IMR-90 (cell line): Measurements from ENCODE around the gene USP30. TPM values are rescaled to one million over a fixed set of nuclear protein-coding genes. Genes with fewer than 3 reads are reported as not detected.

Experiments
- ATAC-seq: fragments of 200-7000 bp; cut with Tn5 transposase; 2 replicates; pipeline ENCODE4 v1.9.1; 2020; ENCODE audit warnings: low read depth, mild to moderate bottlenecking, moderate library complexity
- BruUV-seq: library from RNA; stranded (reverse); fragments of 400-500 nt; replicated peaks from 2 replicates; lab custom pipeline; 2021; lab: Mats Ljungman, UMichigan
- CTCF ChIA-PET: fragments of 300-600 bp; formaldehyde crosslinking; extraction: SDS; loops from one replicate; lab custom pipeline; 2021; ENCODE audit warnings: antibody characterized with exemption; lab: Yijun Ruan, JAX
- POLR2A ChIA-PET: fragments of 300-600 bp; sonication (Branson Sonifier 250); formaldehyde crosslinking; loops from one replicate; lab custom pipeline; 2022; ENCODE audit warnings: antibody characterized with exemption; ENCODE audit not compliant: unreplicated experiment; lab: Charles Lee
- DNase-seq: peaks from one replicate; pipeline ENCODE4 v3.0.0; 2013
- H2AFZ ChIP-seq: replicated peaks from 2 replicates; pipeline ENCODE3; 2013; ENCODE audit warnings: low read length, mild to moderate bottlenecking; ENCODE audit not compliant: poor library complexity
- H2AK5ac ChIP-seq: 2 replicates; pipeline ENCODE4 v1.6.1; 2013; ENCODE audit warnings: low read depth, low read length, inconsistent platforms
- H2AK9ac ChIP-seq: replicated peaks from 2 replicates; pipeline ENCODE3; 2013; ENCODE audit warnings: mild to moderate bottlenecking, low read depth, low read length, moderate library complexity; ENCODE audit not compliant: poor library complexity
- H2BK120ac ChIP-seq: 2 replicates; pipeline ENCODE4 v1.6.1; 2013; ENCODE audit warnings: low read depth, low read length, inconsistent platforms
- H2BK15ac ChIP-seq: 3 replicates; pipeline ENCODE4 v1.6.1; 2013; ENCODE audit warnings: low read depth, low read length, inconsistent platforms
- H2BK20ac ChIP-seq: 2 replicates; pipeline ENCODE4 v1.6.1; 2013; ENCODE audit warnings: low read depth, mild to moderate bottlenecking, inconsistent platforms, low read length, moderate library complexity
- H2BK5ac ChIP-seq: 2 replicates; pipeline ENCODE4 v1.6.1; 2013; ENCODE audit warnings: mild to moderate bottlenecking, low read depth, low read length, inconsistent platforms; ENCODE audit not compliant: poor library complexity, severe bottlenecking
- H3K14ac ChIP-seq: replicated peaks from 2 replicates; pipeline ENCODE4 v1.6.1; 2013; ENCODE audit warnings: low read depth, low read length, inconsistent platforms
- H3K18ac ChIP-seq: 2 replicates; pipeline ENCODE4 v1.6.1; 2013; ENCODE audit warnings: low read depth, low read length, control low read depth
- H3K23ac ChIP-seq: 2 replicates; pipeline ENCODE4 v1.6.1; 2013; ENCODE audit warnings: low read depth, low read length, inconsistent platforms
- H3K27ac ChIP-seq: 2 replicates; pipeline ENCODE4 v1.5.1; 2013; ENCODE audit warnings: mild to moderate bottlenecking, control low read depth, low read length; ENCODE audit not compliant: insufficient read depth
- H3K27me3 ChIP-seq: 2 replicates; pipeline ENCODE4 v1.6.1; 2013; ENCODE audit warnings: low read length; ENCODE audit not compliant: control insufficient read depth, insufficient read depth
- H3K36me3 ChIP-seq: 2 replicates; pipeline ENCODE4 v1.6.1; 2013; ENCODE audit warnings: low read length, mixed read lengths; ENCODE audit not compliant: control insufficient read depth, insufficient read depth
- H3K4ac ChIP-seq: 2 replicates; pipeline ENCODE4 v1.6.1; 2013; ENCODE audit warnings: low read depth, low read length, inconsistent platforms
- H3K4me1 ChIP-seq: 2 replicates; pipeline ENCODE4 v1.6.1; 2013; ENCODE audit warnings: low read length, mixed read lengths; ENCODE audit not compliant: control insufficient read depth, insufficient read depth
- H3K4me2 ChIP-seq: 2 replicates; pipeline ENCODE4 v1.6.1; 2013; ENCODE audit warnings: low read depth, mild to moderate bottlenecking, control low read depth, low read length, moderate library complexity
- H3K4me3 ChIP-seq: 2 replicates; pipeline ENCODE4 v1.5.1; 2013; ENCODE audit warnings: low read depth, mild to moderate bottlenecking, control low read depth, low read length, moderate library complexity; ENCODE audit not compliant: insufficient read depth
- H3K56ac ChIP-seq: 2 replicates; pipeline ENCODE4 v1.6.1; 2013; ENCODE audit warnings: low read length, inconsistent platforms; ENCODE audit not compliant: insufficient read depth; ENCODE audit errors: extremely low read depth
- H3K79me1 ChIP-seq, 2 experiments: 2 replicates each; pipeline ENCODE4 v1.6.1; 2013; ENCODE audit warnings: low read length in 2 of 2, inconsistent platforms in 1 of 2, low read depth in 1 of 2
- H3K9ac ChIP-seq: 2 replicates; pipeline ENCODE4 v1.6.1; 2013; ENCODE audit warnings: low read depth, low read length, control low read depth
- H3K9me1 ChIP-seq: 2 replicates; pipeline ENCODE4 v1.6.1; 2013; ENCODE audit warnings: low read length, inconsistent platforms; ENCODE audit not compliant: insufficient read depth
- H3K9me3 ChIP-seq: 2 replicates; pipeline ENCODE4 v1.6.1; 2013; ENCODE audit warnings: low read length; ENCODE audit not compliant: control insufficient read depth, insufficient read depth
- H4K20me1 ChIP-seq: 2 replicates; pipeline ENCODE4 v1.6.1; 2013; ENCODE audit warnings: low read length, inconsistent platforms; ENCODE audit not compliant: insufficient read depth
- H4K5ac ChIP-seq: 2 replicates; pipeline ENCODE4 v1.6.1; 2013; ENCODE audit warnings: mild to moderate bottlenecking, low read depth, low read length, control low read depth
- H4K8ac ChIP-seq, 2 experiments: 2 replicates each; pipeline ENCODE4 v1.6.1; 2013; ENCODE audit warnings: low read depth in 2 of 2, low read length in 2 of 2, control low read depth in 1 of 2, inconsistent platforms in 1 of 2
- H4K91ac ChIP-seq: 2 replicates; pipeline ENCODE4 v1.6.1; 2013; ENCODE audit warnings: low read depth, low read length, inconsistent platforms; ENCODE audit not compliant: insufficient read depth
- BHLHE40 ChIP-seq: fragments of 150-350 bp; IDR thresholded peaks from 2 replicates; pipeline ENCODE4 v1.6.1; 2016; ENCODE audit warnings: mild to moderate bottlenecking, low read depth, low read length
- CEBPB ChIP-seq: IDR thresholded peaks from 2 replicates; pipeline ENCODE4 v1.6.1; 2012; ENCODE audit warnings: low read depth, low read length, improper control_type of control experiment
- CHD1 ChIP-seq: IDR thresholded peaks from 2 replicates; pipeline ENCODE4 v1.6.1; 2012; ENCODE audit warnings: low read depth, low read length, improper control_type of control experiment
- FOS ChIP-seq: fragments of 150-350 bp; IDR thresholded peaks from 2 replicates; pipeline ENCODE4 v1.6.1; 2016; ENCODE audit warnings: low read depth, low read length
- MAFK ChIP-seq: IDR thresholded peaks from 2 replicates; pipeline ENCODE4 v1.6.1; 2012; ENCODE audit warnings: low read depth, low read length, improper control_type of control experiment
- MAZ ChIP-seq: IDR thresholded peaks from 2 replicates; pipeline ENCODE4 v1.6.1; 2012; ENCODE audit warnings: low read depth, mild to moderate bottlenecking, low read length, improper control_type of control experiment, moderate library complexity, borderline replicate concordance
- NFE2L2 ChIP-seq: fragments of 150-350 bp; IDR thresholded peaks from 2 replicates; pipeline ENCODE4 v1.6.1; 2016; ENCODE audit warnings: low read depth, mild to moderate bottlenecking, low read length
- POLR2A ChIP-seq: IDR thresholded peaks from 2 replicates; pipeline ENCODE4 v1.6.1; 2012; ENCODE audit warnings: mild to moderate bottlenecking, low read depth, low read length
- RAD21 ChIP-seq: IDR thresholded peaks from 2 replicates; pipeline ENCODE4 v1.6.1; 2012; ENCODE audit warnings: low read length, improper control_type of control experiment
- RCOR1 ChIP-seq: IDR thresholded peaks from 2 replicates; pipeline ENCODE4 v1.6.1; 2012; ENCODE audit warnings: mild to moderate bottlenecking, low read length, improper control_type of control experiment; ENCODE audit not compliant: insufficient replicate concordance
- RFX5 ChIP-seq: IDR thresholded peaks from 2 replicates; pipeline ENCODE4 v1.8.0; 2012; ENCODE audit warnings: low read depth, mild to moderate bottlenecking, low read length, moderate library complexity
- SMC3 ChIP-seq: fragments of 150-350 bp; IDR thresholded peaks from 2 replicates; pipeline ENCODE4 v1.6.1; 2016; ENCODE audit warnings: low read depth, mild to moderate bottlenecking, antibody characterized with exemption, low read length, moderate library complexity
- USF2 ChIP-seq: fragments of 150-350 bp; IDR thresholded peaks from 2 replicates; pipeline ENCODE4 v1.6.1; 2017; ENCODE audit warnings: mild to moderate bottlenecking, antibody characterized with exemption, low read length, low read depth
- WGBS, 2 experiments: methylation state at CpG; one replicate each; pipeline versions ENCODE4 v1.1.5 to v1.1.7; 2013; ENCODE audit warnings: missing lambda C conversion rate in 2 of 2; ENCODE audit not compliant: insufficient read length in 1 of 2; ENCODE audit errors: extremely low coverage in 2 of 2; 5-methylcytosine and 5-hydroxymethylcytosine counted together
- dilution Hi-C: fragments of 300-500 bp; cut with HindIII; formaldehyde crosslinking; loops from one replicate; pipeline ENCODE4 v1.14.3; 2018; ENCODE audit warnings: low sequenced_read_pairs; ENCODE audit not compliant: unreplicated experiment
- in situ Hi-C: fragments of 300-500 bp; cut with MboI; formaldehyde crosslinking; loops from 3 replicates; pipeline ENCODE4 v1.14.3; 2019; ENCODE audit warnings: low sequenced_read_pairs, inconsistent platforms, mixed read lengths
- intact Hi-C: fragments of 100-400 bp; cut with micrococcal nuclease; formaldehyde crosslinking; loops from 2 replicates; pipeline ENCODE4 v1.10.0; 2022
- polyA plus RNA-seq, 3 experiments: library from polyadenylated mRNA; depleted of rRNA; stranded (reverse); fragments of >200 nt; gene quantifications; 2 replicates each; pipeline ENCODE4 v1.2.3, GENCODE V29; 2012; ENCODE audit warnings: low replicate concordance in 1 of 3
- total RNA-seq: library from RNA; depleted of rRNA; stranded (reverse); fragments of >200 nt; gene quantifications from 2 replicates; pipeline ENCODE4 v1.2.3, GENCODE V29; 2012
- TF ChIP-seq, protein P1 (sequence below): conservative IDR thresholded peaks from 2 replicates; pipeline ENCODE4 v1.5.1; 2012; ENCODE audit warnings: mild to moderate bottlenecking, low read depth, low read length, improper control_type of control experiment

USP30 gene
- total and polyA plus RNA-seq, 2 of the 4 experiments (the other 2 are of a cell fraction): 10.4 to 11.2 TPM

DNA sequence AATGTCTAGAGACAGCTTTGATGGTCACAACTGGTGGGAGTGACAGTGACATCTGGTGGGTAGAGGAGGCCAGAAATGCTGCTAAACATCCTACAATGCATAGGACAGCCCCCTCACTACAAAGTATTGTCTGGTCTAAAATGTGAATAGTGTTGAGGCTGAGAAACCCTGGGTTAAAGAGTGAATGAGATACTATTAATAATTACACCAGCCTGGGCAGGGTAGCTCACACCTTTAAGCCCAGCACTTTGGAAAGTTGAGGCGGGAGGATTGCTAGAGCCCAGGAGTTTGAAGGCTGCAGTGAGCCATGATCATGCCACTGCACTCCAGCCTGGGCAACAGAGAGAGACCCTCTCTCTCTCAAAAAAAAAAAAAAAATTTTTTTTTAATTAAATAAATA, 42.6 kb upstream of the USP30 start:
- ATAC-seq: no peak
- no CpG with 5 or more reads among the region's 1 CpG for WGBS, 2 experiments
- no peak for DNase-seq
- H2BK5ac ChIP-seq: no peak overlapping the region
- no peak overlapping the region for H2BK15ac ChIP-seq
- H3K27ac ChIP-seq: no peak overlapping the region
- H3K36me3 ChIP-seq: no peaks in the 10 kb centered on the region
- H3K79me1 ChIP-seq: no peaks in the 10 kb centered on the region
- intact Hi-C loops: no loop called here
- no peak overlapping the region for H4K5ac ChIP-seq
- no peak overlapping the region for H3K4ac ChIP-seq
- H3K14ac ChIP-seq: no peak overlapping the region
- BruUV-seq: no TSS peak
- no peak overlapping the region for H2AK5ac ChIP-seq
- H4K91ac ChIP-seq: no peak overlapping the region
- in situ Hi-C loops: no loop called here
- H3K4me1 ChIP-seq: no peaks in the 10 kb centered on the region
- H3K9me3 ChIP-seq: no peaks in the 10 kb centered on the region
- ChIA-PET POLR2A (no interaction called here), CTCF (no interaction called here)
- TF ChIP-seq MAFK: no peak
- no peak for TF ChIP-seq FOS
- TF ChIP-seq, protein P1, sequence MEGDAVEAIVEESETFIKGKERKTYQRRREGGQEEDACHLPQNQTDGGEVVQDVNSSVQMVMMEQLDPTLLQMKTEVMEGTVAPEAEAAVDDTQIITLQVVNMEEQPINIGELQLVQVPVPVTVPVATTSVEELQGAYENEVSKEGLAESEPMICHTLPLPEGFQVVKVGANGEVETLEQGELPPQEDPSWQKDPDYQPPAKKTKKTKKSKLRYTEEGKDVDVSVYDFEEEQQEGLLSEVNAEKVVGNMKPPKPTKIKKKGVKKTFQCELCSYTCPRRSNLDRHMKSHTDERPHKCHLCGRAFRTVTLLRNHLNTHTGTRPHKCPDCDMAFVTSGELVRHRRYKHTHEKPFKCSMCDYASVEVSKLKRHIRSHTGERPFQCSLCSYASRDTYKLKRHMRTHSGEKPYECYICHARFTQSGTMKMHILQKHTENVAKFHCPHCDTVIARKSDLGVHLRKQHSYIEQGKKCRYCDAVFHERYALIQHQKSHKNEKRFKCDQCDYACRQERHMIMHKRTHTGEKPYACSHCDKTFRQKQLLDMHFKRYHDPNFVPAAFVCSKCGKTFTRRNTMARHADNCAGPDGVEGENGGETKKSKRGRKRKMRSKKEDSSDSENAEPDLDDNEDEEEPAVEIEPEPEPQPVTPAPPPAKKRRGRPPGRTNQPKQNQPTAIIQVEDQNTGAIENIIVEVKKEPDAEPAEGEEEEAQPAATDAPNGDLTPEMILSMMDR: no peak
- TF ChIP-seq RFX5: no peak
- no peak for TF ChIP-seq MAZ
- no peak for TF ChIP-seq RAD21
- TF ChIP-seq CEBPB: no peak
- no peak for TF ChIP-seq USF2
- TF ChIP-seq CHD1: no peak
- no peak for TF ChIP-seq RCOR1
- no peak for TF ChIP-seq POLR2A
- TF ChIP-seq SMC3: no peak
- no peak for TF ChIP-seq NFE2L2
- TF ChIP-seq BHLHE40: no peak
- H3K4me3 ChIP-seq: no peak overlapping the region
- H3K4me2 ChIP-seq: no peak overlapping the region
- no peak overlapping the region for H3K18ac ChIP-seq
- H3K9ac ChIP-seq: no peak overlapping the region
- H3K23ac ChIP-seq: no peak overlapping the region
- dilution Hi-C loops: no loop called here
- H3K56ac ChIP-seq: no peak overlapping the region
- no peak overlapping the region for H2AFZ ChIP-seq
- H3K9me1 ChIP-seq: no peaks in the 10 kb centered on the region
- no peaks in the 10 kb centered on the region for H4K20me1 ChIP-seq
- no peak overlapping the region for H4K8ac ChIP-seq
- no peak overlapping the region for H2BK120ac ChIP-seq
- peaks cover 3% of the 10 kb centered on the region for H3K27me3 ChIP-seq
- H2BK20ac ChIP-seq: no peak overlapping the region
- H2AK9ac ChIP-seq: no peak overlapping the region
